NCI-H2081 treated with DMSO at 0.1 percent for 48 hours (cell line): ENCODE results near the gene RRP15.
A peak's percentile ranks its signal among the peaks of the same experiment; 100 is the strongest.

Source experiments
- DNase-seq: peaks from one replicate; lab custom pipeline; 2025; lab: John Stamatoyannopoulos, UW

RRP15 gene, protein sequence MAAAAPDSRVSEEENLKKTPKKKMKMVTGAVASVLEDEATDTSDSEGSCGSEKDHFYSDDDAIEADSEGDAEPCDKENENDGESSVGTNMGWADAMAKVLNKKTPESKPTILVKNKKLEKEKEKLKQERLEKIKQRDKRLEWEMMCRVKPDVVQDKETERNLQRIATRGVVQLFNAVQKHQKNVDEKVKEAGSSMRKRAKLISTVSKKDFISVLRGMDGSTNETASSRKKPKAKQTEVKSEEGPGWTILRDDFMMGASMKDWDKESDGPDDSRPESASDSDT

GRCh38 chr1:218284917-218285635, at the start of gene RRP15:
Gene RRP15, plus strand, starts transcription at chr1:218285293. Its CDS starts 24 bp downstream, at chr1:218285317.
- peak; percentile 74 for DNase-seq

GRCh38 chr1:218242171-218242570, 42.9 kb upstream of the RRP15 start:
- DNase-seq: no peak

- DNase-seq: no peak
Observed at GRCh38 chr1:218247339-218247738, 37.8 kb upstream of the RRP15 start.

- no peak for DNase-seq
Observed at GRCh38 chr1:218249338-218250140, 35.6 kb upstream of the RRP15 start.

GRCh38 chr1:218250492-218250891, 34.6 kb upstream of the RRP15 start:
- DNase-seq: no peak

- DNase-seq: no peak
Observed at GRCh38 chr1:218254296-218254946, 30.7 kb upstream of the RRP15 start.

GRCh38 chr1:218255090-218255489, 30.0 kb upstream of the RRP15 start:
- no peak for DNase-seq

DNA sequence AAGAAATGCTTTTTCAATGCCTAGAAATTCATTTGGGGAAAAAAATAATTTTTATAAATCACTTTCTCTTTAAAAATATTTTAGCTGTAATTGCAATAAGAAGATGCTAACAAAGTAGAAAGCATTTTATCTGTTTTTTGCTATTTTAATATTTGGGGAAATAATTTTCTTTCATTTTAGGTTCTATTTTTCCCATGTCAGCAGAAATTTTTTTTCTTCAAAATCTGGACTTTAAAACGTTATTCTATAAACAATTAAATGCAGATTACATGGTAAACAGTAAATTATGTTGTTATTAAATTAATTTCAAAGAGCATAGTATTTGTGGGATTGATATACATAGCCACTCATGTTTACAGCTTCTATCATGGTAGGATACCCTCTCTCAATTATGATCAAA, 27.7 kb upstream of the RRP15 start:
- DNase-seq: no peak

GRCh38 chr1:218257971-218258370, 27.1 kb upstream of the RRP15 start:
- DNase-seq: no peak

- no peak for DNase-seq
Observed at GRCh38 chr1:218259339-218259738, 25.8 kb upstream of the RRP15 start.

DNA sequence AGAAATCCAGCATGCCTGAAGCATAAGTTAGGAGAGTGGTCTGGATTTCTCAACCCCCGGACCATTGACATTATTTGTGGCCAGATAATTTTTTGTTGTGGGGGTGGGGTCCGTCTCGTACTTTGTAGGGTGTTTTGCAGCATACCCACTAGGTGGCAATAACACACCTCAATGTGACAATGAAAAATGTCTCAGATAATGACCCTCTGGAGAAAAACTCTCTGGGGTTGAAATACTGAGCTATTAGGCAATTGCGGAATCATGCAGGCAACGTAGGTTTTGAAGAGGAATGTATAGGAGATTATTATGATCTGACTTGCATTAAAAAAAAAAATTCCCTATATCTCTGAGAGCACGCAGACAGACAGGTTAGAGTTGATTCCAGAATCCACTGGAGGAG, 25.3 kb upstream of the RRP15 start:
- DNase-seq: no peak

DNA sequence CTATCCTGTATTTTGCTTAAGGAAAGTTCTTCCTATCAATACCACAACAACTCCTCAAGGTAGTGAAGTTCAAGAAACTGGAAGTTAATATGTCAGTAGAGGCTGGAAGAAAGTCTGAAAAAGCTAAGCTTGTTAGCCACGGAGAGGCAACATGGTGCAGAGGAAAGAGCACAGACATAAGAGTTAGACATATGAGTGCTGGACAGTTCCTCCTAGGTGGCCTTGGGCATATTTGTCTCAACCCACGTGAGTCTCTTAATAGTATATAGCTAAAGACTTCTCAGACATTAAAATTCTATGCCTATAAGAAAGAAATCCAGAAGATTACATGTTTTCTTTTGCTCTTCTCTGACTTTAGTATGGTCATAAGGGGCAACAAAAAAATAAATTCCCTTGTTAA, 22.8 kb upstream of the RRP15 start:
- DNase-seq: no peak

DNA sequence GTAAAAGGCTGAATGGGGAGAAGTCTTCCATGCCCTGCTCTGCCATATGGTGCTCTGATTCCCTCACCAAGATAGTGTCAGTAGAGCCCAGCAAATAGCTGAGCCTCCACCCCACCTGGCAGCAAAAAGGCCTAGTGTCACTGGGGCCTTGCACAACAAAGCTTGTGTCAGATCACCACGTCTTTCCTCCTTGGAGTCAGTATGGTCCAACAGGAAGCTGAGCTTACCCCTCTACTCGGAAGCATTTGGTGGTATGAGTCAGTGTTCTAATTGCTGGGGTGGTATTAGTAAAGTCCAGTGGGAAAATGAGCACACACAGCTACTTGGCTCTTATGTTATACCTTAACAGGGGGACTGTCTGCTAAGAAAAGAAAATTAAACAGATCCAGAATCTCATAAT, 18.7 kb upstream of the RRP15 start:
- DNase-seq: no peak

DNA sequence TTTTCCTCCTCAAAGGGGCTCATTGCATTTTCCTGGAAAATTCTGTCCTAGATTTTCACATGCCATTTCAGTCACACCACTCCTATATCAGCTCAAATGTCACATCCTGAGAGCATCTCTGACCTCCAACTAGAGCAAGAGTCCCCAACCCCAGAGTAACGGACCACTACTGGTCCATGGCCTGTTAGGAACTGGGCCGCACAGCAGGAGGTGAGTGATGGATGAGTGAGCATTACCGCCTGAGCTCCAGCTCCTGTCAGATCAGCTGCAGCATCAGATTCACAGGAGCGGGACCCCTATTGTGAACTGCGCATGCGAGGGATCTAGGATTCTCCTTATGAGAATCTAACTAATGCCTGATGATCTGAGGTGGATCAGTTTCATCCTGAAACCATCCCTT, 12.7 kb upstream of the RRP15 start:
- DNase-seq: no peak

DNA sequence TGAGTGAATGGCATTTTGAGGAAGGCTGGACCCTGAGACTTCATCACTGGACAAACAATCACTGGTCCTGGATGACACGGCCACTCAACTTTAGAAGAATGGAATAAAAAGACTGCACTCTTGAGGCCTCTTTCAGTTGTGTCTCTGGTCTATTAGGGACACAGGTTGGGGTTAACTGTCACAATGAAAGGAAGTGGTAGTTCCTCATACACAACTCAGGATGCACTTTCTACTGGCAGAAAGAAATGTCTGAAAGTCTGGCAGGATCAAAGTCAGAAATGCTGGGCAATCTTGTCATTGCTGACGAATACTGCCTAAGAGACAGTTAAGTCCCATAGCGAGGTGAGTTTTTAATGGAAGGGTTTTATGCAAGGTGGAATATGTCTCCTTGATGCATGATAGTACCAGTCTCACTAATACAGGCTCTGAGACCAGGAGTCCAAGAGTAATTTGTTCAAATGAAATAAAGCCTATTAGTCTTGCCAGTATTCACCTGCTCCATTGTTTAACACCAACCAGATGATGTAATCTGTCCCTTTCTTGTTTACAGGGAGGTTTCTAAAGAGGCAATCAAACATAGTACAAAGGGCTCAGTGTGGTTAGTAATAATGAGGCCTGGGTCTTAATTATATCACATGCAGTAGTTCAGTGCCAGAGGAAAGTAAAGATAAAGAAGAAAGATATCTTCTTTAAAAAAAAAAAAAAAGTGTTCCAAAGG, 11.2 kb upstream of the RRP15 start:
- peak; percentile 91 for DNase-seq

GRCh38 chr1:218274511-218274910, 10.6 kb upstream of the RRP15 start:
- peak; percentile 64 for DNase-seq

DNA sequence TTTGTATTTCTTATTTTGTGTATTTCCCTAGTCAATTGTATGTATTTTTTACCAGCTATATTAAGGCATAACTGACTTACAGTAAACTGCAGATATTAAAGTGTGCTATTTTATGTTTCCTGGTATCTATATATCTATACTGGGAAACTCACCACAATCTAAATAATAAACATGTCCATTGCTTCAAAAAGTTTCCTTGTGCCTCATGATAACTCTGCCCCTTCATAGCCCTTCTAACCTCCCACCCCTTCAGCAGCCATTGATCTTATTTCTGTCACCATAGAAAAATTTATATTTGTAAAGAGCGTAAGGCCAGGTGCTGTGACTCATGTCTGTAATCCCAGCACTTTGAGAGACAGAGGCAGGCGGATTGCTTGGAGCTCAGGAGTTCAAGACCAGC, 9.3 kb upstream of the RRP15 start:
- no peak for DNase-seq

- no peak for DNase-seq
Observed at GRCh38 chr1:218281285-218281684, 3.8 kb upstream of the RRP15 start.

- no peak for DNase-seq
Observed at GRCh38 chr1:218284377-218284916, 646 bp upstream of the RRP15 start.

DNA sequence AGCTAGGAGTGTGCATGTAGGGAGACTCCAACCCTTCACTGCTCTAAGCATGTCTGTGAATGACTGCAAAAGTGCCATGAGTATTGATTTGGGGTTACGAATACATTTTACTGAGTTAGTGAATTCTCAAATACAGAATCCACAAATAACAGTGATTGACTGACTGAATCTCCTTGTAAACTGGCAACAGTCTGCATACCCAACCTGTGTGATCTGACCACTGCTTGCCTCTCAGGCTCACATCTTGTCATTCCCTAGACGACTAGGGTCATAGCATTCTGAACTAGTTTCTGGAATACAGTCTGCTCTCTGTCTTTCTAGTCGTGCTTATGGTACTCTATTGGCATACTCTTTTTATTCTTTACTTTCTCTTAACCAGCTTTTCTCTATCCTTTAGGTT, 7.4 kb downstream of the RRP15 start:
- DNase-seq: no peak

GRCh38 chr1:218294546-218294945, 9.5 kb downstream of the RRP15 start:
- no peak for DNase-seq
